Natural killer cell (primary cell): ENCODE measurements around the gene PARP2. TPM values are rescaled to one million over a fixed set of nuclear protein-coding genes. Genes with fewer than 3 reads are reported as not detected.
A peak's percentile ranks its signal among the peaks of the same experiment; 100 is the strongest.

Experiments used
- ATAC-seq, 3 donors: fragments of 150-1000 bp in 2 of 3; fragments of 200-7000 bp in 1 of 3; cut with Tn5 transposase; 1 replicate in 1 of 3; 2 replicates in 2 of 3; pipeline ENCODE4 v1.10.0; 2021; ENCODE audit warnings: mild to moderate bottlenecking in 2 of 3, moderate library complexity in 2 of 3
- DNase-seq, 2 donors: peaks; one replicate each; pipeline versions ENCODE4 v3.0.0 to v3.0.0-alpha.2; 2013 to 2021; ENCODE audit warnings: mixed read lengths in 1 of 2
- H3K27ac ChIP-seq: one replicate; pipeline ENCODE4 v1.5.1; 2013; ENCODE audit warnings: mild to moderate bottlenecking, low read length
- H3K27me3 ChIP-seq: one replicate; pipeline ENCODE4 v1.6.1; 2013; ENCODE audit warnings: low read length; ENCODE audit not compliant: control insufficient read depth, insufficient read depth
- H3K36me3 ChIP-seq: one replicate; pipeline ENCODE4 v1.6.1; 2013; ENCODE audit warnings: low read length; ENCODE audit not compliant: control insufficient read depth, insufficient read depth
- H3K4me1 ChIP-seq: one replicate; pipeline ENCODE4 v1.6.1; 2013; ENCODE audit warnings: low read length; ENCODE audit not compliant: control insufficient read depth, insufficient read depth
- H3K4me3 ChIP-seq: one replicate; pipeline ENCODE4 v1.5.1; 2013; ENCODE audit warnings: low read length
- H3K9me3 ChIP-seq: one replicate; pipeline ENCODE4 v1.6.1; 2013; ENCODE audit warnings: low read length; ENCODE audit not compliant: control insufficient read depth, insufficient read depth
- H3K27ac Mint-ChIP-seq, 2 donors: one replicate each; pipeline ENCODE4 v1.8.0; 2022; ENCODE audit warnings: mild to moderate bottlenecking in 2 of 2, mixed read lengths in 2 of 2, moderate library complexity in 1 of 2
- H3K27me3 Mint-ChIP-seq, 2 donors: one replicate each; pipeline ENCODE4 v1.8.0; 2022; ENCODE audit warnings: low read depth in 2 of 2, mixed read lengths in 2 of 2
- H3K36me3 Mint-ChIP-seq: one replicate; pipeline ENCODE4 v1.8.0; 2022; ENCODE audit warnings: mixed read lengths
- H3K4me1 Mint-ChIP-seq, 2 donors: one replicate each; pipeline ENCODE4 v1.8.0; 2022; ENCODE audit warnings: mixed read lengths in 2 of 2
- H3K4me3 Mint-ChIP-seq: one replicate; pipeline ENCODE4 v1.8.0; 2022; ENCODE audit warnings: mild to moderate bottlenecking, moderate library complexity, mixed read lengths
- H3K9me3 Mint-ChIP-seq, 2 donors: one replicate each; pipeline ENCODE4 v1.8.0; 2022; ENCODE audit warnings: mixed read lengths in 2 of 2
- WGBS: methylation state at CpG from one replicate; pipeline ENCODE4 v1.1.7; 2013; ENCODE audit warnings: missing lambda C conversion rate; ENCODE audit not compliant: insufficient coverage; 5-methylcytosine and 5-hydroxymethylcytosine counted together
- intact Hi-C: fragments of 100-400 bp; cut with micrococcal nuclease; formaldehyde crosslinking; loops from one replicate; pipeline ENCODE4 v1.14.2; 2022
- total RNA-seq, 4 donors: library from RNA; stranded (reverse); fragments of 120-200 nt in 1 of 4; gene quantifications; one replicate each; pipeline versions ENCODE4 v1.2.3 to v1.2.4, GENCODE V29; 2013 to 2022
- TF ChIP-seq, protein P1 (sequence below): fragments of 200-600 bp; IDR thresholded peaks from one replicate; pipeline ENCODE4 v1.8.0; 2022; ENCODE audit warnings: antibody characterized with exemption

PARP2 gene
- total RNA-seq, 3 donors from 2014 or later (not counting 1 experiment from before 2014, with no cell fraction given), result 18.2 to 28.3 (median 22.2) TPM

- intact Hi-C loops, result no loop called here
- no peaks in the 10 kb centered on the region for H3K9me3 Mint-ChIP-seq
- H3K27ac Mint-ChIP-seq, result peak overlapping the region in 1 of 2 donors; percentile 27
- ATAC-seq (no peak), DNase-seq (no peak)
- H3K4me3 Mint-ChIP-seq, result no peak overlapping the region
- WGBS, result 96% methylated on average over 12 of the region's 12 CpGs
- no peaks in the 10 kb centered on the region for H3K27me3 ChIP-seq
- H3K9me3 ChIP-seq, result no peaks in the 10 kb centered on the region
- no peak overlapping the region for H3K4me3 ChIP-seq
- peaks cover 94% of the 10 kb centered on the region for H3K36me3 ChIP-seq
- H3K27ac ChIP-seq, result no peak overlapping the region
- no peaks in the 10 kb centered on the region for H3K27me3 Mint-ChIP-seq
- peaks cover 20% of the 10 kb centered on the region for H3K36me3 Mint-ChIP-seq
- H3K4me1 Mint-ChIP-seq, result no peaks in the 10 kb centered on the region
- TF ChIP-seq, protein P1, sequence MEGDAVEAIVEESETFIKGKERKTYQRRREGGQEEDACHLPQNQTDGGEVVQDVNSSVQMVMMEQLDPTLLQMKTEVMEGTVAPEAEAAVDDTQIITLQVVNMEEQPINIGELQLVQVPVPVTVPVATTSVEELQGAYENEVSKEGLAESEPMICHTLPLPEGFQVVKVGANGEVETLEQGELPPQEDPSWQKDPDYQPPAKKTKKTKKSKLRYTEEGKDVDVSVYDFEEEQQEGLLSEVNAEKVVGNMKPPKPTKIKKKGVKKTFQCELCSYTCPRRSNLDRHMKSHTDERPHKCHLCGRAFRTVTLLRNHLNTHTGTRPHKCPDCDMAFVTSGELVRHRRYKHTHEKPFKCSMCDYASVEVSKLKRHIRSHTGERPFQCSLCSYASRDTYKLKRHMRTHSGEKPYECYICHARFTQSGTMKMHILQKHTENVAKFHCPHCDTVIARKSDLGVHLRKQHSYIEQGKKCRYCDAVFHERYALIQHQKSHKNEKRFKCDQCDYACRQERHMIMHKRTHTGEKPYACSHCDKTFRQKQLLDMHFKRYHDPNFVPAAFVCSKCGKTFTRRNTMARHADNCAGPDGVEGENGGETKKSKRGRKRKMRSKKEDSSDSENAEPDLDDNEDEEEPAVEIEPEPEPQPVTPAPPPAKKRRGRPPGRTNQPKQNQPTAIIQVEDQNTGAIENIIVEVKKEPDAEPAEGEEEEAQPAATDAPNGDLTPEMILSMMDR, result no peak
- no peaks in the 10 kb centered on the region for H3K4me1 ChIP-seq
These were observed 39.1 kb downstream of the PARP2 start for GRCh38 chr14:20382526-20382925.

DNA sequence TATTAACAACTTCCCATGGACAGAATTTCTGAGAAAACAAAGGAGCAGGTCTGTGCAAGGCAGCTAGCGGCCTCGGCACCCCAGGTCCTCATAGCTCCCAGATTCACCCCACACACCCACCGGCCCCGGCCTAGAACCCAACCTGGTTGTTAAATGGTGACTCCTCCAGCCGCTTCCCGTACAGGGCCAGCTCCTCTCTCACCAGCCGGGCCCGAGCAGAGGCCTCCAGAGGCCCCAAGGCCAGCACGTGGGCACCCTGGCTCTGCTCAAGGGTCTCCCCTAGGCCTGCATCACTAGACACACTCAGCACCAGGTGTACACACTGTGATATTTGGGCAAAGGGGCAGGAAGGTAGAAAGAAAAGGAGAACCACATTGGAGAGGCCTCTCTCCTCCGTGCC is 39.6 kb downstream of the PARP2 start:
- Mint-ChIP-seq H3K36me3 (peaks cover 24% of the 10 kb centered on the region), H3K27me3 (no peaks in the 10 kb centered on the region), H3K4me1 (no peaks in the 10 kb centered on the region), H3K9me3 (no peaks in the 10 kb centered on the region), H3K27ac (no peak overlapping the region), H3K4me3 (no peak overlapping the region)
- no peak for ATAC-seq
- H3K4me1 ChIP-seq, result no peaks in the 10 kb centered on the region
- TF ChIP-seq, protein P1, result no peak
- intact Hi-C loops, result no loop called here
- no peak overlapping the region for H3K27ac ChIP-seq
- no peaks in the 10 kb centered on the region for H3K9me3 ChIP-seq
- H3K4me3 ChIP-seq, result no peak overlapping the region
- peaks cover 94% of the 10 kb centered on the region for H3K36me3 ChIP-seq
- no peaks in the 10 kb centered on the region for H3K27me3 ChIP-seq
- no peak for DNase-seq
- 98% methylated on average over 10 of the region's 10 CpGs for WGBS

DNA sequence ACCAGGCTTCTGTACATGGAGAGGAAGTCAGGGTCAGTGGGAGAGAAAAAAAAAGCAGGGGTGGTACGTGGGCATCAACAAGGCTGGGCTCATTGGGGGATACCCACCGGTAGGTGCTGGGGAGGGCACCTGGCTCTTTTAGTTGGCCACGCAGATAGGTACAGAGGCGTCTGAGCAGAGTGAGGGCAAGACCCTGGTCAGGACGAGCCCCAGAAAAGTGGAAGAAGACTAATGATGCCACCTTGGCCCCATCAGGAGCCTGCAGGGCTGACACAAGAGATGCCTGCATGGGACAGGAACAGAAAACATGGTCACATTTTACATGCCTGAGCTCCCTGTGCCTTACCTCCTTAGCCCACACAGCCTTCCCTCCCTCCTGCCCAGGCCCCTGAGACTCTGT is 40.2 kb downstream of the PARP2 start:
- Histone ChIP-seq H3K4me1 (no peaks in the 10 kb centered on the region), H3K36me3 (peaks cover 94% of the 10 kb centered on the region), H3K4me3 (no peak overlapping the region), H3K27me3 (no peaks in the 10 kb centered on the region), H3K27ac (no peak overlapping the region), H3K9me3 (no peaks in the 10 kb centered on the region)
- Mint-ChIP-seq H3K27ac (no peak overlapping the region), H3K36me3 (peaks cover 30% of the 10 kb centered on the region), H3K9me3 (no peaks in the 10 kb centered on the region), H3K27me3 (no peaks in the 10 kb centered on the region), H3K4me1 (no peaks in the 10 kb centered on the region), H3K4me3 (no peak overlapping the region)
- intact Hi-C loops, result no loop called here
- ATAC-seq (no peak), DNase-seq (no peak)
- TF ChIP-seq, protein P1, result no peak
- WGBS, result 95% methylated on average over 5 of the region's 5 CpGs

DNA sequence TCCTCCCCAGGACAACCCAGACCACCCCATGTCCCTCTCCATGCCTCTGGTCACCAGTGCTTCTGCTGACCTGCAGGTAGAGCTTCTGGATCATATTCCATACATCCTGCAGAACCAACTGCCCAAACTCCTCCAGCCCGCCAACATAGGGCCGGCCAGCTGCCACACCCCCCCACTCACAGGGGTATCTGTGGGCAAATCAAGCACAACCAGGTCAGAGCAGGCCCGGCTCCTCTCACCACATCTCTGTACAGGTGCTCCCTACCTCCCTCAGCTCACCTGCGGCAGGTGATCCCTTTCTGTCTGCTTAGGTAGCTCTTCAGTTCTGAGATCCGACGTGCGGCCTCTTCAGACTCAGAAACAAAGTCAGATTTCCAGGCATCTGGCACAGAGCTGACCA is 40.9 kb downstream of the PARP2 start:
- no peak for DNase-seq
- TF ChIP-seq, protein P1, result no peak
- Mint-ChIP-seq H3K4me3 (no peak overlapping the region), H3K27ac (peak overlapping the region in 1 of 2 donors; percentile 58), H3K36me3 (peaks cover 31% of the 10 kb centered on the region), H3K27me3 (no peaks in the 10 kb centered on the region), H3K4me1 (no peaks in the 10 kb centered on the region), H3K9me3 (no peaks in the 10 kb centered on the region)
- ATAC-seq, result no peak
- Histone ChIP-seq H3K4me1 (no peaks in the 10 kb centered on the region), H3K36me3 (peaks cover 94% of the 10 kb centered on the region), H3K27me3 (no peaks in the 10 kb centered on the region), H3K4me3 (no peak overlapping the region), H3K27ac (no peak overlapping the region), H3K9me3 (no peaks in the 10 kb centered on the region)
- WGBS, result 83% methylated on average over 7 of the region's 7 CpGs
- intact Hi-C loops, result no loop called here
